ENCODE results near the gene ENAM.

DNA sequence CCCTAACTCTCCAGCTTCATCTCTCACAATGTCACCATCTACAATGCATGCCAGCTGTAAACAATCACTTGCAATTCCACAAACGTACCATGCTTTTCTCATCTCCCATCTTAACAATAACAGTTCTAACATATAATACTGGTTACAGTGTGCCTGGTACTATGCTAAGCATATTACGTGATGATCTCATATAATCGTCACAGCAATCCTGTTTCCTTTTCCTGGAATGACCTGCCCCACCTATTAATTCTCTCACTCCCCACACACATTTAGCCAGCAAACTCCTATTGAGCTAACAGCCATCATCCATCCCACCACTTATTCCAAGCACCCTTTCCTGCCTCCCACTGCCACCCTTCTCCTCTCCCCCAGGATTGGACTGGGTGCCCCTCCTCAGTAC, 29.9 kb downstream of the ENAM start:
- TF ChIP-seq, protein P1, sequence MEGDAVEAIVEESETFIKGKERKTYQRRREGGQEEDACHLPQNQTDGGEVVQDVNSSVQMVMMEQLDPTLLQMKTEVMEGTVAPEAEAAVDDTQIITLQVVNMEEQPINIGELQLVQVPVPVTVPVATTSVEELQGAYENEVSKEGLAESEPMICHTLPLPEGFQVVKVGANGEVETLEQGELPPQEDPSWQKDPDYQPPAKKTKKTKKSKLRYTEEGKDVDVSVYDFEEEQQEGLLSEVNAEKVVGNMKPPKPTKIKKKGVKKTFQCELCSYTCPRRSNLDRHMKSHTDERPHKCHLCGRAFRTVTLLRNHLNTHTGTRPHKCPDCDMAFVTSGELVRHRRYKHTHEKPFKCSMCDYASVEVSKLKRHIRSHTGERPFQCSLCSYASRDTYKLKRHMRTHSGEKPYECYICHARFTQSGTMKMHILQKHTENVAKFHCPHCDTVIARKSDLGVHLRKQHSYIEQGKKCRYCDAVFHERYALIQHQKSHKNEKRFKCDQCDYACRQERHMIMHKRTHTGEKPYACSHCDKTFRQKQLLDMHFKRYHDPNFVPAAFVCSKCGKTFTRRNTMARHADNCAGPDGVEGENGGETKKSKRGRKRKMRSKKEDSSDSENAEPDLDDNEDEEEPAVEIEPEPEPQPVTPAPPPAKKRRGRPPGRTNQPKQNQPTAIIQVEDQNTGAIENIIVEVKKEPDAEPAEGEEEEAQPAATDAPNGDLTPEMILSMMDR (conservative IDR thresholded peaks at IDR 0.05 in 1 of 2, IDR thresholded peaks at IDR 0.05 in 1 of 2; ENCODE audit: low read depth in 1 of 2, low read length in 2 of 2) = no peak
- TF ChIP-seq EZH2 (IDR thresholded peaks at IDR 0.05; ENCODE audit: low read length, missing control alignments) = no peak
